GM18870 (cell line): ENCODE data around the gene BZW1.
A peak's percentile ranks its signal among the peaks of the same experiment; 100 is the strongest.

Experiments
- ATAC-seq: cut with Tn5 transposase; IDR thresholded peaks from one replicate; pipeline ENCODE4 v1.9.1; 2021; ENCODE audit warnings: moderate library complexity; ENCODE audit not compliant: unreplicated experiment

Gene BZW1

GRCh38 chr2:200829258-200829655, 17.5 kb downstream of the BZW1 start:
- no peak for ATAC-seq

- ATAC-seq = no peak
These were observed 23.0 kb downstream of the BZW1 start for GRCh38 chr2:200834701-200835100.

- no peak for ATAC-seq
These were observed 27.8 kb downstream of the BZW1 start for GRCh38 chr2:200839513-200839912.

GRCh38 chr2:200843993-200844948, 32.6 kb downstream of the BZW1 start:
- ATAC-seq = no peak

- ATAC-seq = no peak
These were observed 33.5 kb downstream of the BZW1 start for GRCh38 chr2:200845194-200845593.

GRCh38 chr2:200845669-200846325, 34.1 kb downstream of the BZW1 start:
- ATAC-seq = no peak

- ATAC-seq = no peak
These were observed 35.6 kb downstream of the BZW1 start for GRCh38 chr2:200847269-200847668.

- ATAC-seq = no peak
These were observed 36.2 kb downstream of the BZW1 start for GRCh38 chr2:200847939-200848338.

GRCh38 chr2:200850512-200851256, 39.0 kb downstream of the BZW1 start:
- no peak for ATAC-seq

GRCh38 chr2:200851398-200852248, 39.9 kb downstream of the BZW1 start:
- ATAC-seq = no peak

- ATAC-seq = no peak
These were observed 40.9 kb downstream of the BZW1 start for GRCh38 chr2:200852605-200853004.

- ATAC-seq = no peak
These were observed 45.1 kb downstream of the BZW1 start for GRCh38 chr2:200856806-200857205.

- ATAC-seq = no peak
These were observed 48.5 kb downstream of the BZW1 start for GRCh38 chr2:200860092-200860795.

- ATAC-seq = no peak
These were observed 50.0 kb downstream of the BZW1 start for GRCh38 chr2:200861617-200862155.

- no peak for ATAC-seq
These were observed 50.9 kb downstream of the BZW1 start for GRCh38 chr2:200862532-200863000.

- ATAC-seq = peak; percentile 11
These were observed 52.1 kb downstream of the BZW1 start for GRCh38 chr2:200863782-200864175.

- ATAC-seq = peak; percentile 64
These were observed 52.7 kb downstream of the BZW1 start, which contains the start of gene CLK1 for GRCh38 chr2:200864176-200865034. Gene CLK1, minus strand, starts transcription at chr2:200864658. Its CDS starts 2,796 bp downstream, at chr2:200861862.

- ATAC-seq = no peak
These were observed 57.3 kb downstream of the BZW1 start for GRCh38 chr2:200869014-200869413.
